ENCODE measurements around the gene SMURF1. TPM values are rescaled to one million over a fixed set of nuclear protein-coding genes. Genes with fewer than 3 reads are reported as not detected.

Gene SMURF1
- total RNA-seq, 1 donor from 2014 or later = 34.4 TPM

- Mint-ChIP-seq H3K4me1 (peaks cover 4% of the 10 kb centered on the region), H3K27me3 (ENCODE audit: low read depth) (no peaks in the 10 kb centered on the region), H3K4me3 (no peak overlapping the region), H3K27ac (no peak overlapping the region), H3K9me3 (peaks cover 45% of the 10 kb centered on the region), H3K36me3 (peaks cover 51% of the 10 kb centered on the region)
- no peak for TF ChIP-seq CTCF (IDR thresholded peaks at IDR 0.05; ENCODE audit: unreplicated experiment)
- DNase-seq (ENCODE audit: low spot score in 2 of 2, unreplicated experiment in 2 of 2) = no peak
Measured at GRCh38 chr7:99118077-99118476, 25.8 kb downstream of the SMURF1 start.

GRCh38 chr7:99116144-99116543 is 27.8 kb downstream of the SMURF1 start:
- peaks cover 54% of the 10 kb centered on the region for H3K9me3 Mint-ChIP-seq
- no peaks in the 10 kb centered on the region for H3K4me1 Mint-ChIP-seq
- H3K27me3 Mint-ChIP-seq (ENCODE audit: low read depth) = no peaks in the 10 kb centered on the region
- peaks cover 65% of the 10 kb centered on the region for H3K36me3 Mint-ChIP-seq
- H3K27ac Mint-ChIP-seq = no peak overlapping the region
- DNase-seq (ENCODE audit: low spot score in 2 of 2, unreplicated experiment in 2 of 2) = no peak
- no peak for TF ChIP-seq CTCF (IDR thresholded peaks at IDR 0.05; ENCODE audit: unreplicated experiment)
- no peak overlapping the region for H3K4me3 Mint-ChIP-seq

GRCh38 chr7:99115379-99115778 is 28.5 kb downstream of the SMURF1 start:
- H3K4me1 Mint-ChIP-seq = peaks cover 3% of the 10 kb centered on the region
- H3K27me3 Mint-ChIP-seq (ENCODE audit: low read depth) = no peaks in the 10 kb centered on the region
- no peak for TF ChIP-seq CTCF (IDR thresholded peaks at IDR 0.05; ENCODE audit: unreplicated experiment)
- no peak overlapping the region for H3K4me3 Mint-ChIP-seq
- H3K27ac Mint-ChIP-seq = no peak overlapping the region
- H3K36me3 Mint-ChIP-seq = peaks cover 64% of the 10 kb centered on the region
- no peak for DNase-seq (ENCODE audit: low spot score in 2 of 2, unreplicated experiment in 2 of 2)
- H3K9me3 Mint-ChIP-seq = peaks cover 54% of the 10 kb centered on the region

GRCh38 chr7:99112979-99113378 is 30.9 kb downstream of the SMURF1 start:
- Mint-ChIP-seq H3K9me3 (peaks cover 42% of the 10 kb centered on the region), H3K27ac (no peak overlapping the region), H3K4me1 (peaks cover 15% of the 10 kb centered on the region), H3K27me3 (ENCODE audit: low read depth) (no peaks in the 10 kb centered on the region), H3K36me3 (peaks cover 45% of the 10 kb centered on the region), H3K4me3 (no peak overlapping the region)
- no peak for TF ChIP-seq CTCF (IDR thresholded peaks at IDR 0.05; ENCODE audit: unreplicated experiment)
- no peak for DNase-seq (ENCODE audit: low spot score in 2 of 2, unreplicated experiment in 2 of 2)

GRCh38 chr7:99112097-99112496 is 31.8 kb downstream of the SMURF1 start:
- Mint-ChIP-seq H3K27me3 (ENCODE audit: low read depth) (no peaks in the 10 kb centered on the region), H3K9me3 (peaks cover 40% of the 10 kb centered on the region), H3K27ac (peak overlapping the region; percentile 1), H3K4me1 (peaks cover 22% of the 10 kb centered on the region), H3K36me3 (peaks cover 43% of the 10 kb centered on the region), H3K4me3 (no peak overlapping the region)
- DNase-seq (ENCODE audit: low spot score in 2 of 2, unreplicated experiment in 2 of 2) = no peak
- no peak for TF ChIP-seq CTCF (IDR thresholded peaks at IDR 0.05; ENCODE audit: unreplicated experiment)

- Mint-ChIP-seq H3K9me3 (peaks cover 36% of the 10 kb centered on the region), H3K27me3 (ENCODE audit: low read depth) (no peaks in the 10 kb centered on the region), H3K27ac (peak overlapping the region; percentile 1), H3K4me3 (no peak overlapping the region), H3K4me1 (peaks cover 25% of the 10 kb centered on the region), H3K36me3 (peaks cover 39% of the 10 kb centered on the region)
- no peak for DNase-seq (ENCODE audit: low spot score in 2 of 2, unreplicated experiment in 2 of 2)
- TF ChIP-seq CTCF (IDR thresholded peaks at IDR 0.05; ENCODE audit: unreplicated experiment) = no peak
Measured at GRCh38 chr7:99111591-99111990, 32.3 kb downstream of the SMURF1 start.
